ENCODE measurements around the gene SAT1. TPM values are rescaled to one million over a fixed set of nuclear protein-coding genes. Genes with fewer than 3 reads are reported as not detected.

SAT1 gene
- total and polyA plus RNA-seq, 2 of the 13 experiments (the other 11 are each of a cell fraction or from before 2014, with no cell fraction given), result 216 to 1,243 TPM

- Histone ChIP-seq H3K4me1 (ENCODE audit: insufficient read depth, low read length) (peaks cover 38% of the 10 kb centered on the region), H3K9me3 (ENCODE audit: low read length) (no peaks in the 10 kb centered on the region), H3K9ac (ENCODE audit: insufficient read depth, low read depth, low read length) (no peak overlapping the region), H3K4me3 (replicated peaks in 1 of 3; ENCODE audit: insufficient read depth in 1 of 3, low read depth in 2 of 3, low read length in 3 of 3) (no peak overlapping the region), H2AFZ (ENCODE audit: low read length) (no peak overlapping the region), H4K20me1 (ENCODE audit: insufficient read depth, low read length) (no peaks in the 10 kb centered on the region), H3K27me3 (ENCODE audit: control insufficient read depth in 1 of 2, insufficient read depth in 2 of 2, low read length in 2 of 2) (no peaks in the 10 kb centered on the region), H3K4me2 (ENCODE audit: low read depth, low read length) (no peak overlapping the region), H3K79me2 (ENCODE audit: insufficient read depth, low read length) (no peaks in the 10 kb centered on the region), H3K36me3 (replicated peaks in 1 of 2; ENCODE audit: control insufficient read depth in 1 of 2, insufficient read depth in 2 of 2, low read length in 2 of 2) (no peaks in the 10 kb centered on the region), H3K27ac (ENCODE audit: extremely low read length, insufficient read depth, low read length) (no peak overlapping the region)
- BruUV-seq (replicated peaks), result no TSS peak
- FAIRE-seq, result no peak
- in situ Hi-C loops (cut with HindIII; ENCODE audit: extremely low pct_ligation_motif_present, low pct_unique_long_range_greater_than_20kb), result no loop called here
- ChIA-PET CTCF (ENCODE audit: low intra/inter-chr PET ratio, low total read pairs) (no interaction called here), POLR2A (interaction anchor here (1.4 kb wide), 1 partner anchor 19 kb away, joined by 3 read pairs; the partner anchor contains the start of gene SAT1)
- no peak for DNase-seq (ENCODE audit: low spot score)
- ATAC-seq, result no peak
- TF ChIP-seq POGZ (CRISPR knock-in tag; IDR thresholded peaks at IDR 0.05) (no peak), KMT2A (CRISPR knock-in tag; IDR thresholded peaks at IDR 0.05) (no peak)
- intact Hi-C loops (cut with micrococcal nuclease; ENCODE audit: unreplicated experiment), result no loop called here
- WGBS (ENCODE audit: low lambda C conversion rate), result 100% methylated on average over 5 of the region's 5 CpGs
Observed at GRCh38 chrX:23802431-23802830, 19.5 kb downstream of the SAT1 start.

GRCh38 chrX:23803931-23804381 lies 21.0 kb downstream of the SAT1 start:
- in situ Hi-C loops (cut with HindIII; ENCODE audit: extremely low pct_ligation_motif_present, low pct_unique_long_range_greater_than_20kb), result no loop called here
- FAIRE-seq (peak; percentile 26), DNase-seq (ENCODE audit: low spot score) (peak; percentile 70), ATAC-seq (peak; percentile 30; the same call in 2 of the 3 replicates)
- Histone ChIP-seq H3K27me3 (ENCODE audit: control insufficient read depth in 1 of 2, insufficient read depth in 2 of 2, low read length in 2 of 2) (no peaks in the 10 kb centered on the region), H4K20me1 (ENCODE audit: insufficient read depth, low read length) (no peaks in the 10 kb centered on the region), H3K79me2 (ENCODE audit: insufficient read depth, low read length) (no peaks in the 10 kb centered on the region), H3K36me3 (replicated peaks in 1 of 2; ENCODE audit: control insufficient read depth in 1 of 2, insufficient read depth in 2 of 2, low read length in 2 of 2) (no peaks in the 10 kb centered on the region), H3K9me3 (ENCODE audit: low read length) (no peaks in the 10 kb centered on the region), H3K9ac (ENCODE audit: insufficient read depth, low read depth, low read length) (0 out of 2 replicates have a peak overlapping the region, but pooled peaks have one; percentile 29), H3K27ac (ENCODE audit: extremely low read length, insufficient read depth, low read length) (peak overlapping the region; percentile 65), H2AFZ (ENCODE audit: low read length) (no peak overlapping the region), H3K4me1 (ENCODE audit: insufficient read depth, low read length) (peaks cover 46% of the 10 kb centered on the region), H3K4me3 (replicated peaks in 1 of 3; ENCODE audit: insufficient read depth in 1 of 3, low read depth in 2 of 3, low read length in 3 of 3) (no peak overlapping the region), H3K4me2 (ENCODE audit: low read depth, low read length) (0 out of 2 replicates have a peak overlapping the region, but pooled peaks have one; percentile 3)
- BruUV-seq (replicated peaks), result no TSS peak
- WGBS (ENCODE audit: low lambda C conversion rate), result 31% methylated on average over 4 of the region's 5 CpGs
- ChIA-PET CTCF (ENCODE audit: low intra/inter-chr PET ratio, low total read pairs) (no interaction called here), POLR2A (interaction anchor here (1.3 kb wide), 1 partner anchor 20 kb away, joined by 14 read pairs; the partner anchor contains the start of gene SAT1)
- intact Hi-C loops (cut with micrococcal nuclease; ENCODE audit: unreplicated experiment), result loop anchor here (2.0 kb wide), 1 partner anchor 13 kb away; no protein-coding TSS in a partner anchor
- TF ChIP-seq ZNF883 (CRISPR knock-in tag; IDR thresholded peaks at IDR 0.05; ENCODE audit: not compliant biosample characterization) (no peak), EP300 (IDR thresholded peaks at IDR 0.05; ENCODE audit: low read depth in 2 of 2, low read length in 2 of 2) (0 out of 4 replicates have a peak, but pooled peaks of 1 of the 2 experiments have one; percentile 9), EP300 (CRISPR knock-in tag; IDR thresholded peaks at IDR 0.05; ENCODE audit: borderline replicate concordance) (no peak; the same call in 1 of the 2 replicates), HOXA3 (CRISPR knock-in tag; IDR thresholded peaks at IDR 0.05) (peak; percentile 31), ZNF160 (CRISPR knock-in tag; IDR thresholded peaks at IDR 0.05) (no peak), CEBPG (CRISPR knock-in tag; IDR thresholded peaks at IDR 0.05) (peak; percentile 92), ZNF747 (CRISPR knock-in tag; IDR thresholded peaks at IDR 0.05; ENCODE audit: borderline replicate concordance) (no peak), ZNF547 (CRISPR knock-in tag; IDR thresholded peaks at IDR 0.05) (no peak), ZNF275 (CRISPR knock-in tag; IDR thresholded peaks at IDR 0.05; ENCODE audit: borderline replicate concordance) (no peak), TEAD2 (CRISPR knock-in tag; IDR thresholded peaks at IDR 0.05) (no peak), ZNF644 (CRISPR knock-in tag; IDR thresholded peaks at IDR 0.05; ENCODE audit: low read depth) (peak; percentile 88), ZNF687 (CRISPR knock-in tag; IDR thresholded peaks at IDR 0.05) (peak; percentile 32; the same call in 1 of the 2 replicates)

All from HepG2 (cell line).